ENCODE measurements around the gene PRXL2C.

The PRXL2C gene

DNA sequence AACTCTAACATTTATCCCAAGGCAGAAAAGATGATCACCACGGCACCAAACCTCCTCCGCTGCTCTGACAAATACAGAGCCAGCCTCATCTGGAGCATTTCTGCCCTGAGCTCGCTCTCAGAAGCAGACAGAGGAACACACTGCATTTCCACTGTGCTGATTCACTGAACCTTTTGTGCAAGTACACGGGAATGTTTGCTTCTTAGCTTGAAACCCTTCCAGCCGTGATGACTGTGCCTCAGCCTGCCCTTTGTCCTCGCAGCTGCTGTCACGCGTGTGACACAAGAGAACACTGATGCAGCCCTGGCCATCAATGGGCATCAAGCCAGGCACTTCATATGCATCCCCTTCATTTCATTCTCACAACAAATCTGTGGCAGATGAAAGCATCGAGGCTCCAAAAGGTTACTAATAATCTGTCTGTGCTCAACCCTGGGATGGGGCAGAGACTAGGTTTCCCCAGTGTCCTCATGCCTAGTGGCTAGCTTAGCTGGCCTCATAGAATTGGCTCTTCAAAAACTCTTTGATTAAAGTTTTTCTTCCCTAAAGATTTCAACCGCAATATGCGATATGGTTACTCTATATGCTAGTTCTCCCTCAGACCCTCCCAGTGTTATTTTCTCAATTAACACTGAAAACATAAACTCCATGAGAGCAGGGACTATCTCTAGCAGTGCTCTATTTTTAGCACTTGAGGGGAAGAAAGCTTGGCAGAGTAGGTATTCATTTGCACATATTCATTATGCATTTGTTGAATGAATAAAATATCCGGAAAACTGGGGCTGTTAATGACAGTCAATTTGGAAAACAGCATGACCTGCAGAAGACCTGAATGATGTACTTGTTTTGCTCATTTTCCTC, 42.8 kb downstream of the PRXL2C start:
- no peak for DNase-seq

DNA sequence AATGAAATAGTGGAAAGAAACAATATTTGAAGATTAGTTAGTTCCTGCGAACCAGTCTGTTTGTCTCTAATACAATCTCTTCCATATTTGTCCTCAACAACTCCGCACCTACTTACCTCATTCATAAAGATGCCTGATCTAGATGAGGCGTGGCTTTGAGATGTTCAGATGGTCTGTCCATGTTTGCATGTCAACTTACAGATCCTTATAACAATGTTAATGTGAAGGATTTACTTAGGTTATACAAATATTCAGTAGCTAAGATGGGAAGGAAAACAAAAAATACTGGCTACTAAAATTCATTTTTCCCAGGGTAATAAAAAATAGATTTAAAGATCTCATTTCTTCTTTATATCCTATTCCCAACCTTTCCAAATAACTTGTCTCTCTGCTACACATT, 43.8 kb downstream of the PRXL2C start:
- no peak for DNase-seq

DNA sequence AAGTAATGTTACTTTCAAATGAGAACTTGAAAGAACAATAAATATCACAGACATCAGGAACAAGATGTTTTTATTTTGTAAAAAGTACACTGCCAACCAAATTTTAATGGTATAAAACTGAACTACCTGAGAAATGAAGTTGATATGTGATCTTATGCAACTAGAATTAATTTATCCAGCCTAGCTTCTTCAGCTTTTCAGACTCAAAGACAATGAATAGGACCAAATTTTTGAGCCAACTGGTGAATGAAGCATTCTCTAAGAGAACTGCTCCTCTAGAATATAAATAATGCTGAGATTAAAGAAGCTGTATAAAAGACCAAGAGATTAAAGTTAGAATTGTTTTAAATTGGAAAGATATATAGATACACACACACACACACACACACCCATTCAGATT, 45.4 kb downstream of the PRXL2C start:
- no peak for DNase-seq

DNA sequence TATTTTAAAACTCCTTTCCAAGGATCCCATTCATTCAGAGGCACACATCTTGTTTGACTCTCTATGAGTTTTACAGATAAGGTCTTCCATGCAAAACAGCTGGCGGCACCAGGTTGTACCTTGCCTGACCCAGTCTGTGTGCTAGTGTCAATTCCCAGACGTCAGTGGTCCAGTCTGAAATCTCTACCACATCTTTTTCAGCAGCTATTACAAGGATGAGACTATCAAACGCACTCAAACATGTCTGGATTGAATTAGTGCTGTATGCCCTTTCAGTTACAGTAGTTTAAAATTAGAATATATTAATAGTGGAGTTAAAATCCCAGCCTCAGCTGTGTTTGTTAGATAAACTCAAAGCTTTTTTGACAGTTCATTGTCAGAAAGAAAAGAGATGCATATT, 47.1 kb downstream of the PRXL2C start:
- no peak for DNase-seq

DNA sequence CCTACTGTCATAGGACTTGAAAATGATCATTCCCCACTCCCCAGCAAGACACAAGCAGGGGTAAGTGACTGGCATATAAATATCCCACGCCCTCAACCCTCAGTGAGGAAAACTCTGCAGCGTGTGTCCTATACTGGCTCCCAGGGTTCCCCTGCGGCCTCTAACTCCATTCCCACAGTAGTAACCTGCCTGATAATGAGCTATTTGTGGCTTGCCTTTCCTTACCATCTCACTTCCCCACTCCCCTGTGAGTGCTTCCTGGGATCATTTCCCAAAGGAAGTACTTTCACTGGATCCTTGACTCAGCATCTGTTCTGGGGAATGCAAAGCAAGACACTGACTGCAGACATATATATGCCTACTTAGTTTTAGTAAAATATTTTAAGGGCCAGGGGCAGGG, 49.8 kb downstream of the PRXL2C start:
- DNase-seq, result no peak

DNA sequence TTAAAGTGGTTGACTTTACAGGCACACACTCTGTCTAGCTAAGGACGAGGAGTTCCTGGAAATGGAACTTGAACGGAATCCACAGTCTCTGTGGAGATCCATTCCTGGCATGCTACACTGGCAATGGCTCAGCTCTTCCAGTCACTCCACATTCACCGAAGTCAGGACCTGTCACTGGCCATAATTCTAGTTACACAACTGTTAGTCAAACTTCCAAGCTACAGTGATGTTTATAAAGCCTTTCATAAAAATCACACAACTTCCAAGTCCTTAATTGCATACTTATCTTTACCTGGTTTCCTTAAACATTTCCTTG, 51.2 kb downstream of the PRXL2C start:
- no peak for DNase-seq

DNA sequence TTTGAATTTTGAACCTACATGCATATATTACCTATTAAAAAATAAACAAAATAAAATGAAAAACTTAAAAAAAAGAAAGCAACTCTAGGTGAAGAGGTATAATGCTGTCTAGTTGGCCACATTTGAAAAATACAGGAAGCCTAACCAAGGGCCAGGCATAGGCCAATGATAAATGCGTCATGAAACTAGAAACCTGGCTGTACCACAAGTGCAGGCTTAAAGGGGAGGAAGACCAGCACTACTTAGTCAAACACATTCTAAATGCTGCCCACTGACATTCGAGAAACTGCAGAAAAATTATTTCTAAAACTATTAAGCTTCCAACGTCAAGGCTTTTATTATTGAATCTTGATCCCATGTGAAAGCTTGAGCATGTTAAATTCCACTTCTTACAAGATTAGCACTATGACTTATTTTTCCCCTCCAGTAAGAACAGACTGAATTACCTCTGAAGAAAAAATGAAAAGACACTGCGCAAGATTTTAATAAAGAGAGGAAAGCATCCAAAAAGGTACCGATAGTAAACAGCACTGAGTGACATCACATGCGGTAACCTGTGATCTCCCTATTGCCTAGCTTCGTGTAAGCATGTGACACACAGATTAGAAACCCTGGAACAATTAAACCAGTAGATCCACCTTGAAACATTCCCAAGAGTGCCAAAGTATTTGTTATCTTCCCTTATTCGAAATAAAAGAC, 51.7 kb downstream of the PRXL2C start:
- no peak for DNase-seq

DNA sequence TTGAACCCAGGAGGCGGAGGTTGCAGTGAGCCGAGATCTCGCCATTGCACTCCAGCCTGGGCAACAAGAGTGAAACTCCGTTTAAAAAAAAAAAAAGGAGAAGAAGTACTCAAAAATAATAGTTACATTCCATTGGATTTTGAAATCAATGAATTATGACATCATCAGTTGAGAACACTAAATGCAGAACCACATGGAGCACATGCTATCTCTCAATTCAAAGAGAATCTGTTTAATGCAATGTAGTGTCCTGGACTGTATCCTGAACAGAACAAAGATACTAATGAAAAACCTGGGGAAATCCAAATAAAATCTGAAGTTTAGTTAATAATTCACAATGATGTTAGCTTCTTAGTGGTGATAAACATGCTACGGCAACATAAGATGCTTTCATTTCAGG, 55.8 kb downstream of the PRXL2C start:
- DNase-seq, result no peak

DNA sequence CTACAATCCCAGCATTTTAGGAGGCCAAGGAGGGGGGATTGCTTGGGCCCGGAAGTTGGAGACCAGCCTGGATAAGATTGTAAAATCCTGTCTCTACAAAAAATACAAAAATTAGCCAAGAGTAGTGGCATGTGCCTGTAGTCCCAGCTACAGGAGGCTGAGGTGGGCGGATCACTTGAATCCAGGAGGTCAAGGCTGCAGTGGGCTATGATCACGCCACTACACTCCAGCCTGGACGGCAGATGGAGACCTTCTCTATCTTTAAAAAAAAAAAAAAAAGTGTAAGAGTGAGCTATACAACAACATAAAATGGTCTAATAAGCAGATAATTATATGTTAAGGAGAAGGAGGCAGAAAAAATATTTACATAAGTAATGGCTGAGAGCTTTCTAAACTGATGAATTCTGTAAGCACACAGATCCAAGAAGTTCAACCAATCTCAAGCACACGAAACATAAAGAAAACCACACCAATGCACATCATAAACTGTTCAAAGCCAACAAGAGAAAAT, 58.5 kb downstream of the PRXL2C start:
- no peak for DNase-seq

Measured in stimulated activated naive CD4-positive, alpha-beta T cell treated with Interleukin-2 at 50 U/mL for 16 hours (primary cell).